ENCODE data around the gene DACT1.

DACT1 gene

GRCh38 chr14:58668848-58669480 is 31.2 kb downstream of the DACT1 start:
- no peak for DNase-seq (ENCODE audit: low spot score)

- DNase-seq (ENCODE audit: low spot score) = no peak
Measured at GRCh38 chr14:58669556-58670200, 31.9 kb downstream of the DACT1 start.

- DNase-seq (ENCODE audit: low spot score) = no peak
Measured at GRCh38 chr14:58671024-58671423, 33.3 kb downstream of the DACT1 start.

- DNase-seq (ENCODE audit: low spot score) = no peak
Measured at GRCh38 chr14:58671436-58671835, 33.7 kb downstream of the DACT1 start.

- DNase-seq (ENCODE audit: low spot score) = no peak
Measured at GRCh38 chr14:58673722-58674121, 36.0 kb downstream of the DACT1 start.

- DNase-seq (ENCODE audit: low spot score) = no peak
Measured at GRCh38 chr14:58677001-58677400, 39.2 kb downstream of the DACT1 start.

GRCh38 chr14:58677517-58677916 is 39.8 kb downstream of the DACT1 start:
- DNase-seq (ENCODE audit: low spot score) = no peak

GRCh38 chr14:58677996-58678395 is 40.2 kb downstream of the DACT1 start:
- no peak for DNase-seq (ENCODE audit: low spot score)

GRCh38 chr14:58680698-58681097 is 42.9 kb downstream of the DACT1 start:
- no peak for DNase-seq (ENCODE audit: low spot score)

- no peak for DNase-seq (ENCODE audit: low spot score)
Measured at GRCh38 chr14:58687232-58687795, 49.6 kb downstream of the DACT1 start.

- DNase-seq (ENCODE audit: low spot score) = no peak
Measured at GRCh38 chr14:58690801-58691516, 53.2 kb downstream of the DACT1 start.

GRCh38 chr14:58693048-58693447 is 55.3 kb downstream of the DACT1 start:
- DNase-seq (ENCODE audit: low spot score) = no peak

GRCh38 chr14:58695514-58695913 is 57.8 kb downstream of the DACT1 start:
- no peak for DNase-seq (ENCODE audit: low spot score)

- no peak for DNase-seq (ENCODE audit: low spot score)
Measured at GRCh38 chr14:58697266-58697929, 59.6 kb downstream of the DACT1 start.
